GM10266 (cell line): ENCODE results near the gene MAGI2.

Experiments
- DNase-seq: peaks from one replicate; pipeline ENCODE4 v3.0.0; 2012; ENCODE audit errors: extremely low spot score
- TF ChIP-seq, protein P1 (sequence below): IDR thresholded peaks from 2 replicates; pipeline ENCODE4 v1.5.1; 2012; ENCODE audit warnings: mild to moderate bottlenecking, low read depth; ENCODE audit not compliant: control insufficient read depth, insufficient read depth; ENCODE audit errors: missing control alignments

MAGI2 gene

DNA sequence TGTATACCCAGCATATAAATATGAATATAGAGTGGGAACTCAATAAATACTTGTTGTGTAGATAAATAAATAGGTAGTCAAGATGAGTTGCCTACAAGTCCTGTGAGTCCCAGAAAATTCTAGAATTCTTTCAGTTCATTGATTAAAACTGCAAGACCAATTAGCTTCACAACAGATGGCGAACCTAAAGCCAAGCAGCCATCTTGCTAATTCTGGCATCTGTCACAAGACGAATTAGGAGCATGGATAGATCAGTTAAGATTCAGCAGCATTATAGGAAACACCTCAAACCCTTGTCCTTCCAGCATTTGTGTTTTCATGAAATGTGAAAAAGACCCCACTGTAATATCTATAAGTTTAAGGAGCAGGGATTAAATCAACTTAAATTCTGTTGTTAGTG lies 552.7 kb downstream of the MAGI2 start:
- TF ChIP-seq, protein P1, sequence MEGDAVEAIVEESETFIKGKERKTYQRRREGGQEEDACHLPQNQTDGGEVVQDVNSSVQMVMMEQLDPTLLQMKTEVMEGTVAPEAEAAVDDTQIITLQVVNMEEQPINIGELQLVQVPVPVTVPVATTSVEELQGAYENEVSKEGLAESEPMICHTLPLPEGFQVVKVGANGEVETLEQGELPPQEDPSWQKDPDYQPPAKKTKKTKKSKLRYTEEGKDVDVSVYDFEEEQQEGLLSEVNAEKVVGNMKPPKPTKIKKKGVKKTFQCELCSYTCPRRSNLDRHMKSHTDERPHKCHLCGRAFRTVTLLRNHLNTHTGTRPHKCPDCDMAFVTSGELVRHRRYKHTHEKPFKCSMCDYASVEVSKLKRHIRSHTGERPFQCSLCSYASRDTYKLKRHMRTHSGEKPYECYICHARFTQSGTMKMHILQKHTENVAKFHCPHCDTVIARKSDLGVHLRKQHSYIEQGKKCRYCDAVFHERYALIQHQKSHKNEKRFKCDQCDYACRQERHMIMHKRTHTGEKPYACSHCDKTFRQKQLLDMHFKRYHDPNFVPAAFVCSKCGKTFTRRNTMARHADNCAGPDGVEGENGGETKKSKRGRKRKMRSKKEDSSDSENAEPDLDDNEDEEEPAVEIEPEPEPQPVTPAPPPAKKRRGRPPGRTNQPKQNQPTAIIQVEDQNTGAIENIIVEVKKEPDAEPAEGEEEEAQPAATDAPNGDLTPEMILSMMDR: no peak
- DNase-seq: no peak

DNA sequence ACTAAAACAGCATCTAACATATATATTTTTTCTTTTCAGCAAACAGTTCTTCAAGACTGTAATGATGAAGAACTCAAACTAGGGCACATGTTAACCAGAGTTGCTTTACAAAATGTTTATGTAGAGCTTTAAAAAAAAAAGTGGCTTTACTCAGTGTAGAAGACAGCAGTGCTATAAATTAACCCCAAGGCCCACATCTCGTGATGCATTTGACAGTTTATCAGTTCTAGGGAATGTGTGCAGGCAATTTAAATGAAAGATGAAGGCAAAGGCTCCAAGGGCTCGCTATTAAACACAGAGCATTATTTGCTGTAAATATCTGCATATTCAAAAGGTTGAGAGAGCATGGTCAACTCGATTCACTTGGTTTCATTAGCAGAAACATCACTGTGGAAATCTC lies 558.1 kb downstream of the MAGI2 start:
- TF ChIP-seq, protein P1: no peak
- DNase-seq: no peak

DNA sequence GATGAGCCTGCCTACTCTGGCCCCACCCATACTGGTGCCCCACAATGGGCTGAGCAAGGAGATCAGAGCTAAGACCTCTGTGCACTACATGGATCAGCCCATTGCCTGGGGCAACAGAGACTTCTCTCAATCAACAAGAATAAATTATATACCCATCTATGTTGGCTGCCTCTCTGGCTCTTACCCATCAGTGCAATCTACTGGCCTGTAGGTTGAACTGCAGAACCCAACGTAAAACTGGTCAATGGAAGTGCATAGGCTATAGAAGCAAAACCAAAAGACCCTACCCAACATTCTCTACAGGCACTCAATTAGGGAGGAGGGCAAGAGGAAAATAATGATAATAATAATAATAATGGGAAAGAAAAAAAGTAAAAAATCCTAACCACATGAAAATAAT lies 574.3 kb downstream of the MAGI2 start:
- TF ChIP-seq, protein P1: no peak
- DNase-seq: no peak

DNA sequence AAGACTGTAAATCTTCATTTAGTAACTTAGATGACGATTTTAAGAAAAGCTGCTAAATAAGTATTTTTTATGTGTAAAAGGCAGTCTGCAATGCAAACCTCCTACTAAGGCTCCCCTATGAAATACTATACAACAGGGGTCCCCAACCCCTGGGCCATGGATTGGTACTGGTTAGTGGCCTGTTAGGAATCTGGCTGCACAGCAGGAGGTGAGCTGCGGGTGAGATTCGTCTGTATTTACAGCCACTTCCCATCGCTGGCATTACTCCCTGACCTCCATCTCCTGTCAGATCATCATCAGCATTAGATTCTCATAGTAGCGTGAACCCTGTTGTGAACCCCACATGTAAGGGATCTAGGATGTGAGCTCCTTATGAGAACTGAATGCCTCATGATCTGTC lies 580.4 kb downstream of the MAGI2 start:
- TF ChIP-seq, protein P1: no peak
- DNase-seq: no peak

DNA sequence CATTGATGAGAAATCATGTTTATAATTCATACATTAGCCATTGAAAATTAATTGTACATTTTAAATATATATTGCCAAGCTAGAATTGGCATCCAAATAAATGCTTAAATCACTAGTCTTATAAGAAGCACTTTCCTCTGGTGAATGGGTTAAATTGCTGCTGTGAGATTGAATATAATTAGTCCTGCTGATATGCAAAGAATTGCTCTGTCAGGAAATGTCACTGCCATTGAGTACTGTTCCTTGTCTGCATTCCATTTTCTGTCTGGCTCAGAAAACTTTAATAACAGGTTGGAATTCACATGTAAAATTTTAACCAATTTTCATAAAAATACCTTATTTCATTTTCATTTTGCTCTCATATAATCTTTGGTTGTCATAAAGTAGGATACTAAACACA lies 589.1 kb downstream of the MAGI2 start:
- DNase-seq: no peak
- TF ChIP-seq, protein P1: no peak

DNA sequence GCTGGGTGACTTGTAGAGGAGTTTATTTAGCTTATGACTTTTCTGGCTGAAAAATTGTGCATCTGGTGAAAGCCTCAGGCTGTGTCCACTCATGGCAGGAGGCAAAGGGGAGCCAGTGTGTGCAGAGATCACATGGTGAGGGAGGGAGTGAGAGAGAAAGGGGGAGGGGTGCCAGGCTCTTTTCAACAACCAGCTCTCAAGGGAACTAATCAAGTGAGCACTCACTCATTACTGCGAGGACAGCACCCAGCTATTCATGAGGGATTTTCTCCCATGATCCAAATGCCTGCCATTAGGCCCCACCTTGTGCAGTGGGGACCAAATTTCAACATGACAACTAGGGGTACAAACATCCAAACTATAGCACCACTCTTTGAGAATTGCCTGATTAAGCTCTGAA lies 590.2 kb downstream of the MAGI2 start:
- TF ChIP-seq, protein P1: no peak
- no peak for DNase-seq

DNA sequence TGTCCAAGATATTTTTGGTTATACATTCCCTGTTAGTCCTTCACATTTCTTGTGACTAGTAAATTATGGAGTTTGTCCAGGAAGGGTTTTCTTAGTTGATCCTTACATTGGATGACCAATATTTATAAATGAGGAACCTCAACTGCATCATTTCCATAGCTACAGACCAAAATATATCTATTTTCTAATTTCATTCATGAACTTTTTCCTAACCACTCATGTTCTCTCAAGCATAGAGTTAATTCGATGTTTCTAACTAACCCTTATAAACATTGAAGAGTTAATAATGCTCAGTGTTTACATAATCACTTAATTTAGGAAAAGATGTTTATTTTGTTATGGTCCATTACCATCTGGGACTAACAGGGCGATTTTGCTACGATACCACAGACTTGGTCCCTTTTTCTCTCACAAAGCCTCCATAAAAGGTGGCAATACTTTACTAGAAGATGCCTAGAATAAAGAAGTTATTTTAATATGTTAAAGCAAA lies 591.0 kb downstream of the MAGI2 start:
- DNase-seq: no peak
- TF ChIP-seq, protein P1: no peak
